ENCODE data around the gene NQO1.

Gene NQO1

GRCh38 chr16:69706975-69707340 lies 19.4 kb downstream of the NQO1 start:
- H3K27me3 Mint-ChIP-seq = no peaks in the 10 kb centered on the region
- H3K4me1 Mint-ChIP-seq = no peaks in the 10 kb centered on the region
- peaks cover 1% of the 10 kb centered on the region for H3K36me3 Mint-ChIP-seq
- no peak overlapping the region for H3K4me3 Mint-ChIP-seq
- ATAC-seq (ENCODE audit: low read depth) (no peak), DNase-seq (ENCODE audit: low spot score in 2 of 2) (no peak)
- H3K27ac Mint-ChIP-seq = no peak overlapping the region
- H3K9me3 Mint-ChIP-seq = no peaks in the 10 kb centered on the region

- H3K4me1 Mint-ChIP-seq = no peaks in the 10 kb centered on the region
- H3K4me3 Mint-ChIP-seq = no peak overlapping the region
- H3K9me3 Mint-ChIP-seq = no peaks in the 10 kb centered on the region
- ATAC-seq (ENCODE audit: low read depth) (no peak), DNase-seq (ENCODE audit: low spot score in 2 of 2) (no peak)
- H3K36me3 Mint-ChIP-seq = peaks cover 1% of the 10 kb centered on the region
- no peak overlapping the region for H3K27ac Mint-ChIP-seq
- H3K27me3 Mint-ChIP-seq = no peaks in the 10 kb centered on the region
Observed at GRCh38 chr16:69706256-69706974, 19.9 kb downstream of the NQO1 start.

DNA sequence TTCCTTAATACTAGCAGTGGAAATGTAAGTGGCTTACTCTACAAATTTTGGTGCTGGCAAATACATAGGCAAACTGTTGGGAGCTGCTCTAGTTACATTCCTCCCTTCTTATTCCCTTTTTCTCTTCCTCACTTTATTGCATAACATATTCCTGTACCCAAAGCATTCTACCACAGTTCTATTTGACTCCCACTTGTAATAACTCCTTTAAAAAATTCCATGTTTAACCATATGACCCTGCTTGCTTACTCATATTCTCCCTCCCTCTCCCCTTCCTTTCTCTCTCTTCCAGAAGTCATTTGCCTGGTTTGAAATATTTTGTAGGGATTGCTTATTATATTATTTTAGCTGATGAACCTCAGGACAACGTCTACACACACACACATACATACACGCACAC lies 22.7 kb downstream of the NQO1 start:
- peaks cover 4% of the 10 kb centered on the region for H3K36me3 Mint-ChIP-seq
- H3K4me1 Mint-ChIP-seq = no peaks in the 10 kb centered on the region
- H3K4me3 Mint-ChIP-seq = no peak overlapping the region
- H3K27me3 Mint-ChIP-seq = no peaks in the 10 kb centered on the region
- ATAC-seq (ENCODE audit: low read depth) = no peak
- H3K9me3 Mint-ChIP-seq = no peaks in the 10 kb centered on the region
- no peak for DNase-seq (ENCODE audit: low spot score in 2 of 2)
- peak overlapping the region; percentile 76 for H3K27ac Mint-ChIP-seq

DNA sequence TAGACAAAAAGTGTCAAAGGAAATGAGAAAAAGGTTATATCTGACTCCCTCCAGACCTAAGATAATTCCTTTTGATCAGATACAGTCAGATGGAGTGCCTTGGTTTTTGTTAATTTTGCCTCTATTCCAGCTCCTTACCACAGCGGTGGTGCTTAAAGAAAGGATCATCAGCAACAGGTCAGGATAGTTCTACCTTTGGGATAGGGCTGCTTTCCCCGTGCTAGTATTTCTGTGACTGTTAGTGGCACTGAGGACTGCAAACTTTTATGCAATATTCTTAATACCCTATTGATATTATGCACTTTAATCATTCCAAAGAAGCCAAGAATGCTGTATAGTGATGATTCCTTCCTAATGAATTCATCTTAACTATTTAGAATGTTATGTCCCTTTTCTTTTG lies 24.5 kb downstream of the NQO1 start:
- H3K4me3 Mint-ChIP-seq = no peak overlapping the region

GRCh38 chr16:69701452-69701851 lies 24.9 kb downstream of the NQO1 start:
- H3K4me3 Mint-ChIP-seq = no peak overlapping the region
- H3K27me3 Mint-ChIP-seq = no peaks in the 10 kb centered on the region
- H3K27ac Mint-ChIP-seq = no peak overlapping the region
- no peak for ATAC-seq (ENCODE audit: low read depth)
- no peak for DNase-seq (ENCODE audit: low spot score in 2 of 2)
- H3K36me3 Mint-ChIP-seq = peaks cover 6% of the 10 kb centered on the region
- H3K4me1 Mint-ChIP-seq = no peaks in the 10 kb centered on the region
- H3K9me3 Mint-ChIP-seq = no peaks in the 10 kb centered on the region

More for the DNA sequence above, 24.5 kb downstream of the NQO1 start:
- DNase-seq (ENCODE audit: low spot score in 2 of 2) (no peak), ATAC-seq (ENCODE audit: low read depth) (no peak)
- no peaks in the 10 kb centered on the region for H3K9me3 Mint-ChIP-seq
- no peak overlapping the region for H3K27ac Mint-ChIP-seq
- H3K36me3 Mint-ChIP-seq = peaks cover 6% of the 10 kb centered on the region
- no peaks in the 10 kb centered on the region for H3K4me1 Mint-ChIP-seq
- no peaks in the 10 kb centered on the region for H3K27me3 Mint-ChIP-seq

DNA sequence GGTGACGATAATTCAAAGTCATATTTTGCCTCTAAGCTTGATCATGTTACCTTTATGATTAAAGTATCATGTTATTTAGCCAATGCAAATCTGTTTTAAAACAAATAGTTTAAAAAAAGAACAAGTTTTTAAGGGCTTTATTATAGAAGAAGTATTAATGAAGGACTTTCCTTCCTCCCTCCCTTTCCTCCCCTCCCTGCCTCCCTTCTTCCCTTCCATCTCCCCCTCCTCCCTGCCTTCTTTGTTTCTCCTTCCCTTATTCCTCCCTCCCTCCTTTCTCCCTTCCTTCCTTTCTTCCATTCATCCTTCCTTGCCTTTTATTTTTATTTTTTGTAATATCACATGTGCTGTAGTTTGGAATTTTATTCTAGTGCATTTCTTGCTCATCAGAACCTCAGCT lies 26.4 kb downstream of the NQO1 start:
- H3K36me3 Mint-ChIP-seq = peaks cover 11% of the 10 kb centered on the region
- H3K4me3 Mint-ChIP-seq = no peak overlapping the region
- no peaks in the 10 kb centered on the region for H3K9me3 Mint-ChIP-seq
- no peaks in the 10 kb centered on the region for H3K27me3 Mint-ChIP-seq
- DNase-seq (ENCODE audit: low spot score in 2 of 2) (no peak), ATAC-seq (ENCODE audit: low read depth) (no peak)
- H3K4me1 Mint-ChIP-seq = no peaks in the 10 kb centered on the region
- H3K27ac Mint-ChIP-seq = peak overlapping the region; percentile 53

DNA sequence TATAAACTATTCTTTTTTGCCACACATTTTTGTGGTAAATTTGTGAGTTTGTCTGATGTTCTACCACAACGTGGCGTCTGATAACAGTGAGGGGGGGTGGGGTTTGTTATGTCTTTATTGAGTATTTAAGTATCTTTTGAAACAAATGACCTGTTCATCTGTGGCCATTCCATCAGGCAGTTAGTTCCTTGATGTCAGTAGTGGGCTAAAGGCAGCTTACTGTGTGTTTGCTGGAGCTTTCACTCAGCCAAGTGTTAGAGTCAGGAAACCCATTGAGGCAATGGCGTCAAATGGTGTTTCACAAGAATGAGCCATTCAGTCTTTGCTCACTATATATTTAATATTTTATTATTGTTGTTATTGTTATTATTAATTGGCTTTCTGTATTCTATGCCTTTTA lies 28.0 kb downstream of the NQO1 start:
- Mint-ChIP-seq H3K4me3 (no peak overlapping the region), H3K36me3 (peaks cover 16% of the 10 kb centered on the region), H3K27ac (no peak overlapping the region), H3K4me1 (peaks cover 5% of the 10 kb centered on the region), H3K27me3 (no peaks in the 10 kb centered on the region), H3K9me3 (no peaks in the 10 kb centered on the region)
- DNase-seq (ENCODE audit: low spot score in 2 of 2) (no peak), ATAC-seq (ENCODE audit: low read depth) (no peak)

- peaks cover 18% of the 10 kb centered on the region for H3K4me1 Mint-ChIP-seq
- no peak for ATAC-seq (ENCODE audit: low read depth)
Observed at GRCh38 chr16:69693916-69694315, 32.4 kb downstream of the NQO1 start.

DNA sequence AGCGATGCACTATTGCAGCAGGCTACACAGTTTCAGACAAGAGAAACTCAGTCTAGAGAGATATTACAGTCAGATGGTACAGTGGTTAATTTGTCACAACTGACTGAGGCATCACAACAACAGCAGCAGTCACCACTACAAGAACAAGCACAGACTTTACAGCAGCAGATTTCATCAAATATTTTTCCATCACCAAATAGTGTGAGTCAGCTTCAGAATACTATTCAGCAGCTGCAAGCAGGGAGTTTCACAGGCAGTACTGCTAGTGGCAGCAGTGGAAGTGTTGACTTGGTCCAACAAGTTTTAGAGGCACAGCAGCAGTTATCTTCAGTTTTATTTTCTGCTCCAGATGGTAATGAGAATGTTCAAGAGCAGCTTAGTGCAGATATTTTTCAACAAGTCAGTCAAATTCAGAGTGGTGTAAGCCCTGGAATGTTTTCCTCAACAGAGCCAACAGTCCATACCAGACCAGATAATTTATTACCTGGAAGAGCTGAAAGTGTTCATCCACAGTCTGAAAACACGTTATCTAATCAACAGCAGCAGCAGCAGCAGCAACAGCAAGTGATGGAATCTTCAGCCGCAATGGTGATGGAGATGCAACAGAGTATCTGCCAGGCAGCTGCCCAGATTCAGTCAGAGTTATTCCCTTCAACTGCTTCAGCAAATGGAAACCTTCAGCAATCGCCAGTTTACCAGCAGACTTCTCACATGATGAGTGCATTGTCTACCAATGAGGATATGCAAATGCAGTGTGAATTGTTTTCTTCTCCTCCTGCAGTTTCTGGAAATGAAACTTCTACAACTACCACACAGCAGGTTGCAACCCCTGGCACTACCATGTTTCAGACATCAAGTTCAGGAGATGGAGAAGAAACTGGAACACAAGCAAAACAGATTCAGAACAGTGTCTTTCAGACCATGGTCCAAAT lies 34.1 kb downstream of the NQO1 start:
- Mint-ChIP-seq H3K27me3 (no peaks in the 10 kb centered on the region), H3K4me3 (no peak overlapping the region)

More at GRCh38 chr16:69693916-69694315, 32.4 kb downstream of the NQO1 start:
- H3K27me3 Mint-ChIP-seq = no peaks in the 10 kb centered on the region
- peaks cover 39% of the 10 kb centered on the region for H3K36me3 Mint-ChIP-seq
- H3K9me3 Mint-ChIP-seq = no peaks in the 10 kb centered on the region
- DNase-seq (ENCODE audit: low spot score in 2 of 2) = no peak
- H3K27ac Mint-ChIP-seq = no peak overlapping the region
- H3K4me3 Mint-ChIP-seq = no peak overlapping the region

GRCh38 chr16:69688589-69688988 lies 37.8 kb downstream of the NQO1 start:
- H3K4me1 Mint-ChIP-seq = peaks cover 15% of the 10 kb centered on the region
- ATAC-seq (ENCODE audit: low read depth) (no peak), DNase-seq (ENCODE audit: low spot score in 2 of 2) (no peak)
- no peak overlapping the region for H3K4me3 Mint-ChIP-seq
- H3K27ac Mint-ChIP-seq = no peak overlapping the region
- no peaks in the 10 kb centered on the region for H3K9me3 Mint-ChIP-seq
- H3K36me3 Mint-ChIP-seq = peaks cover 30% of the 10 kb centered on the region
- H3K27me3 Mint-ChIP-seq = no peaks in the 10 kb centered on the region

More for the DNA sequence above, 34.1 kb downstream of the NQO1 start:
- Mint-ChIP-seq H3K36me3 (peaks cover 36% of the 10 kb centered on the region), H3K4me1 (peaks cover 18% of the 10 kb centered on the region), H3K9me3 (no peaks in the 10 kb centered on the region), H3K27ac (peak overlapping the region; percentile 82)
- DNase-seq (ENCODE audit: low spot score in 2 of 2) = no peak
- ATAC-seq (ENCODE audit: low read depth) = peak; percentile 48

DNA sequence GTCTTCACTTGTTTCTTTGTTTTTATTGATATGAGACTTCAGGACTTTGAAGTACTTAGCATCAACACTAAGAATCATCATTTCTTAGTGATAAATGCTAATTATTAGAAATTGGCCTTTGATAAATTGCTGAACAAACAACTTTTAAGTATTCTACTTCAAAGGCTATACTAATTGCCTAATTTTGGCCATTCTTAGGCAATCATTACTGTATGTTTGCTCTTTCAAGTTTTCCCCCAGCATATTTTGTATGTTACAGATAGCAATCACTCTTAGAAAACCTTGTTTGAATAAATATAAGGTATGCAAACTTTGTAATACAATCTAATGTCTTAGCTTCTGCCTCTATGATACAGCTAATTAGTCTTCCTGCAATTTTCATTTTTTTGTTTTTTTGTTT lies 46.0 kb downstream of the NQO1 start:
- no peaks in the 10 kb centered on the region for H3K27me3 Mint-ChIP-seq
- peaks cover 16% of the 10 kb centered on the region for H3K36me3 Mint-ChIP-seq
- H3K9me3 Mint-ChIP-seq = no peaks in the 10 kb centered on the region
- DNase-seq (ENCODE audit: low spot score in 2 of 2) (no peak), ATAC-seq (ENCODE audit: low read depth) (no peak)
- no peak overlapping the region for H3K4me3 Mint-ChIP-seq
- no peak overlapping the region for H3K27ac Mint-ChIP-seq
- H3K4me1 Mint-ChIP-seq = no peaks in the 10 kb centered on the region

DNA sequence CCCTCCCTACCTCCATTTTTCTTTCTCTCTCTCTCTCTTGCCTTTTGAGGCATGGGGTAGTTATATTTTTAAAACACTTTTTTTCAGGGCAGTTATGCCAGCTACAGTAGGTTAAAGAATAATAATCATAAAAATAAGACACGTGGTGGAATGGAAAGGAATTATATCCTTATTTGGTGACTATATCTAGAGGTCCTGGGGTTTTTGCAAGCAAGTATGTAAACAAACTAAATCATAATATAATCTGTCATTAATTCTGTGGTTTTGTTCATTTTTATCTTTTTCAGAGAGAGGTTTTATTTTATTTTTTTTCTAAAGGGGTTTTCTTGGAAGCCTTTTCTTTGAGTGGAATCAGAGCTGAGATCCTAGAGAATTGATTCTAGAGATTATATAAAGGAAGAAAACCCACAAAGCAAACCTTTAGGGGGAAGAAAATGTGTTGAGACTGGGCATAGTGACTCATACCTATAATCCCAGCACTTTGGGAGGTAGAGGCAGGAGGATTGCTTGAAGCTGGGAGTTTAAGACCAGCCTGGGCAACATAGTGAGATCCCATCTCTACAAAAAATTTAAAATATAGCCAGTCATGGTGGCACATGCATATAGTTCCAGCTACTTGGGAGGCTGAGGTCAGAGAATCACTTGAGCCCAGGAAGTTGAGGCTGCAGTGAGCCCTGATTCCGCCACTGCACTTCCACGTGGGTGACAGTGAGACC lies 53.2 kb downstream of the NQO1 start:
- Mint-ChIP-seq H3K27ac (no peak overlapping the region), H3K4me3 (no peak overlapping the region), H3K4me1 (no peaks in the 10 kb centered on the region), H3K36me3 (peaks cover 17% of the 10 kb centered on the region), H3K27me3 (no peaks in the 10 kb centered on the region), H3K9me3 (no peaks in the 10 kb centered on the region)
- no peak for DNase-seq (ENCODE audit: low spot score in 2 of 2)
- no peak for ATAC-seq (ENCODE audit: low read depth)

DNA sequence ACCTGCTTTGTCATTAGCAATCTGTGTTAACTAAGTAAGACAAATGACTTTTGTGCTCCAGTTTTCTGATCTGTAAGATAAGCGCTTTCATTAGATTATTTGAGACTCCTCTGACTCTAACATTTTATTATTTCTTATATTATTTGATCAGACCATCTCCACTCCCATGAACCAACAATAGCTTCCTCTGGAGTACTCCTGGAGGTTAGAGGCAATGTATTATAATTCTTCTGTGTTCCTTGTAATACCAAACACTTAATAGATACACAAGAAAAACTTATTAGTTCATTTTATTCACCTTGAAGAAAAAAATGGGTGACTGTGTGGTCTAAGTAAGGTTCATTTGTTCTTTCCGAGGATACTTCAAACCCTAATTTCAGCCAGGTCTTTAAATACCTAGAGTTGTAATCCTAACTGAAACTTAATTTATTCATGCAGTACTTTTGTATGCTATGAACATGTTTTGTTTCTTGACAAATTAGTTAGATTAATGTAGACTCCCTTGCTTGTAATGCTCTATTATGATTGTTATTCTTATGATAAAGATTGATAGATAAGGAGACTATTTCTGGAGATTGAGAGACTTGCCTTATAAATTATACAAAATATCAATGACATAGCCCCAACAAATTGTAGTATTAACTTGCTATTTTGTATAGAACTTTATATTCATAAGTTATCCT lies 53.9 kb downstream of the NQO1 start:
- peaks cover 18% of the 10 kb centered on the region for H3K36me3 Mint-ChIP-seq
- no peak for DNase-seq (ENCODE audit: low spot score in 2 of 2)
- H3K27me3 Mint-ChIP-seq = no peaks in the 10 kb centered on the region
- H3K9me3 Mint-ChIP-seq = no peaks in the 10 kb centered on the region
- no peak for ATAC-seq (ENCODE audit: low read depth)
- no peaks in the 10 kb centered on the region for H3K4me1 Mint-ChIP-seq
- H3K27ac Mint-ChIP-seq = no peak overlapping the region
- H3K4me3 Mint-ChIP-seq = no peak overlapping the region

All from memory B cell (primary cell).